K562 (cell line): ENCODE measurements around the gene PPM1N. TPM values are rescaled to one million over a fixed set of nuclear protein-coding genes. Genes with fewer than 3 reads are reported as not detected.

Experiments used
- BRF1 ChIP-seq: IDR thresholded peaks from 3 replicates; pipeline ENCODE4 v1.6.1; 2011; ENCODE audit warnings: borderline replicate concordance, mild to moderate bottlenecking; ENCODE audit not compliant: insufficient read length; ENCODE audit errors: extremely low read depth
- CGGBP1 ChIP-seq: fragments of 250-450 bp; sonication (Bioruptor Pico); IDR thresholded peaks from 2 replicates; pipeline ENCODE4 v1.9.0; 2021; ENCODE audit warnings: mild to moderate bottlenecking
- DNMT1 ChIP-seq: fragments of 450-650 bp; IDR thresholded peaks from 2 replicates; pipeline ENCODE4 v1.6.1; 2016; ENCODE audit warnings: antibody characterized with exemption, mild to moderate bottlenecking
- EGR1 ChIP-seq: fragments of 450-650 bp; conservative IDR thresholded peaks from 2 replicates; pipeline ENCODE4 v1.6.1; 2017; ENCODE audit warnings: mild to moderate bottlenecking
- ETV5 ChIP-seq: sonication (generic); formaldehyde crosslinking; IDR thresholded peaks from 2 replicates; pipeline ENCODE4 v1.4.0; 2020; ENCODE audit warnings: low read depth, mild to moderate bottlenecking, missing genetic modification reagents
- KDM1A ChIP-seq, 2 experiments: fragments of 450-650 bp; IDR thresholded peaks; 2 replicates each; pipeline ENCODE4 v1.6.1; 2016; ENCODE audit warnings: mild to moderate bottlenecking in 2 of 2
- MLX ChIP-seq, 2 experiments: fragments of 450-650 bp in 1 of 2; sonication (generic) in 1 of 2; formaldehyde crosslinking; conservative IDR thresholded peaks; 2 replicates each; pipeline versions ENCODE4 v1.4.0 to v1.8.1; 2020 to 2022; ENCODE audit warnings: mild to moderate bottlenecking in 1 of 2, missing genetic modification reagents in 1 of 2
- MXI1 ChIP-seq: IDR thresholded peaks from 2 replicates; pipeline ENCODE4 v1.6.1; 2011; ENCODE audit warnings: low read depth, mild to moderate bottlenecking, improper control_type of control experiment, low read length
- NR4A1 ChIP-seq, 2 experiments: fragments of 250-450 bp in 1 of 2; fragments of 450-650 bp in 1 of 2; sonication (Bioruptor Pico) in 1 of 2; IDR thresholded peaks; 2 replicates each; pipeline versions ENCODE4 v1.4.0 to v1.6.1; 2016 to 2020; ENCODE audit warnings: mild to moderate bottlenecking in 2 of 2, missing compliant biosample characterization in 1 of 2, missing genetic modification characterization in 1 of 2, moderate library complexity in 1 of 2
- POLR2G ChIP-seq: fragments of 200-400 bp; formaldehyde crosslinking; IDR thresholded peaks from 2 replicates; pipeline ENCODE4 v1.6.1; 2017; ENCODE audit warnings: low read depth, mild to moderate bottlenecking, antibody characterized with exemption, low read length, moderate library complexity
- RBM39 ChIP-seq: fragments of 200-400 bp; formaldehyde crosslinking; optimal IDR thresholded peaks from 2 replicates; pipeline ENCODE3; 2018; ENCODE audit warnings: low read depth, low read length
- SNRNP70 ChIP-seq: fragments of 200-400 bp; formaldehyde crosslinking; optimal IDR thresholded peaks from 2 replicates; pipeline ENCODE3; 2017; ENCODE audit warnings: low read depth, low read length
- SRSF7 ChIP-seq: fragments of 200-400 bp; formaldehyde crosslinking; optimal IDR thresholded peaks from 2 replicates; pipeline ENCODE3; 2017; ENCODE audit warnings: mild to moderate bottlenecking, low read depth, low read length
- STAT5A ChIP-seq: IDR thresholded peaks from 2 replicates; pipeline ENCODE4 v1.6.1; 2012; ENCODE audit warnings: low read length, inconsistent platforms, borderline replicate concordance
- TCF15 ChIP-seq: fragments of 250-450 bp; sonication (Bioruptor Pico); IDR thresholded peaks from 2 replicates; pipeline ENCODE4 v1.8.0; 2022; ENCODE audit warnings: moderate library complexity, mild to moderate bottlenecking, inconsistent platforms
- TCFL5 ChIP-seq: fragments of 250-450 bp; sonication (Bioruptor Pico); conservative IDR thresholded peaks from 2 replicates; pipeline ENCODE4 v1.6.1; 2021; ENCODE audit warnings: mild to moderate bottlenecking, moderate library complexity, matching md5 sums
- TEAD4 ChIP-seq, 2 experiments: sonication (generic) in 1 of 2; formaldehyde crosslinking in 1 of 2; IDR thresholded peaks; 2 replicates each; pipeline versions ENCODE4 v1.6.1 to v1.8.0; 2012 to 2022; ENCODE audit warnings: borderline replicate concordance in 1 of 2, inconsistent platforms in 1 of 2, low read length in 1 of 2, mild to moderate bottlenecking in 1 of 2, missing genetic modification reagents in 1 of 2
- ZC3H11A ChIP-seq: IDR thresholded peaks from 2 replicates; pipeline ENCODE4 v1.6.1; 2012; ENCODE audit warnings: low read depth, low read length, improper control_type of control experiment
- ZNF253 ChIP-seq: fragments of 250-450 bp; sonication (Bioruptor Pico); conservative IDR thresholded peaks from 2 replicates; pipeline ENCODE4 v1.6.1; 2021; ENCODE audit warnings: mild to moderate bottlenecking
- ZNF609 ChIP-seq: sonication (generic); formaldehyde crosslinking; IDR thresholded peaks from 2 replicates; pipeline ENCODE4 v1.8.1; 2023; ENCODE audit warnings: missing genetic modification reagents, mild to moderate bottlenecking, borderline replicate concordance
- ZNF75A ChIP-seq: fragments of 450-650 bp; formaldehyde crosslinking; IDR thresholded peaks from 2 replicates; pipeline ENCODE4 v1.4.0; 2020; ENCODE audit warnings: mild to moderate bottlenecking
- ZNF79 ChIP-seq: fragments of 250-450 bp; sonication (Bioruptor Pico); IDR thresholded peaks from 2 replicates; pipeline ENCODE4 v1.4.0; 2020; ENCODE audit warnings: low read depth, mild to moderate bottlenecking, moderate library complexity
- ZSCAN32 ChIP-seq: fragments of 450-650 bp; formaldehyde crosslinking; IDR thresholded peaks from 2 replicates; pipeline ENCODE4 v1.4.0; 2020; ENCODE audit warnings: mild to moderate bottlenecking, moderate library complexity
- polyA plus RNA-seq, 8 experiments: library from polyadenylated mRNA; depleted of rRNA in 4 of 8; stranded (reverse) in 5 of 8; unstranded in 3 of 8; fragments of >200 nt; fragmentation: Nextera tagmentation in 2 of 8; fragmentation: Illumina TruSeq in 1 of 8; extraction: Ambion mirVana in 2 of 8; extraction: Trizol in 1 of 8; gene quantifications; 2 replicates each; pipeline versions ENCODE4 v1.2.1 to v1.2.3, GENCODE V29; 2011 to 2014; ENCODE audit warnings: inconsistent platforms in 1 of 8, missing spikeins in 1 of 8
- total RNA-seq, 7 experiments: library from RNA; depleted of rRNA in 6 of 7; stranded (reverse); fragments of >200 nt in 6 of 7; fragmentation: Illumina TruSeq in 2 of 7; extraction: Trizol in 2 of 7; gene quantifications; 2 replicates each; pipeline versions ENCODE4 v1.2.1 to v1.2.3, GENCODE V29; 2011 to 2021; ENCODE audit warnings: low replicate concordance in 1 of 7

PPM1N gene
- total and polyA plus RNA-seq, 9 of the 15 experiments (the other 6 are each of a cell fraction or from before 2014, with no cell fraction given), result 4.5 to 15.6 (median 8.7) TPM

GRCh38 chr19:45514376-45515051 lies 16.3 kb downstream of the PPM1N start (continued):
- TF ChIP-seq ZNF609 (CRISPR knock-in tag), result no peak
- no peak for TF ChIP-seq ZNF253 (CRISPR knock-in tag)
- TF ChIP-seq TEAD4 (IDR thresholded peaks at IDR 0.05; ENCODE audit: low read length), result no peak
- no peak for TF ChIP-seq TEAD4 (CRISPR knock-in tag; IDR thresholded peaks at IDR 0.05; ENCODE audit: borderline replicate concordance)
- TF ChIP-seq ZNF79 (CRISPR knock-in tag), result no peak
- no peak for TF ChIP-seq ZNF75A
- TF ChIP-seq CGGBP1, result no peak
- no peak for TF ChIP-seq STAT5A
- peak; percentile 12 for TF ChIP-seq RBM39
- 0 out of 2 replicates have a peak, but pooled peaks have one; percentile 18 for TF ChIP-seq EGR1
- TF ChIP-seq MLX (CRISPR knock-in tag; conservative IDR thresholded peaks at IDR 0.05), result no peak
- TF ChIP-seq DNMT1, result no peak
- TF ChIP-seq MXI1, result no peak
- no peak for TF ChIP-seq ZSCAN32 (CRISPR knock-in tag)
- no peak for TF ChIP-seq BRF1
- peak; percentile 59 to 76; a peak in 2 of 4 replicates for TF ChIP-seq KDM1A (IDR thresholded peaks at IDR 0.05)
- TF ChIP-seq TCFL5, result no peak
- TF ChIP-seq NR4A1 (CRISPR knock-in tag; IDR thresholded peaks at IDR 0.05), result no peak
- TF ChIP-seq NR4A1 (tag; IDR thresholded peaks at IDR 0.05), result no peak
- no peak for TF ChIP-seq TCF15 (CRISPR knock-in tag)
- TF ChIP-seq SNRNP70, result no peak
- no peak for TF ChIP-seq SRSF7
- TF ChIP-seq ETV5 (CRISPR knock-in tag), result no peak
- TF ChIP-seq POLR2G, result peak; percentile 66
- no peak for TF ChIP-seq ZC3H11A
